ENCODE measurements around the gene CD28.
"Not testable (repeated sequence)": the region's sequence is repeated elsewhere in the genome, so short reads cannot be mapped to it uniquely, and the experiment has no call there.

CD28 gene

GRCh38 chr2:203748331-203749126 is 42.1 kb downstream of the CD28 start:
- DNase-seq (ENCODE audit: low spot score), result no peak

- no peak for DNase-seq (ENCODE audit: low spot score)
These were observed 44.1 kb downstream of the CD28 start for GRCh38 chr2:203750346-203751068.

- DNase-seq (ENCODE audit: low spot score), result no peak
These were observed 45.3 kb downstream of the CD28 start for GRCh38 chr2:203751685-203752271.

- DNase-seq (ENCODE audit: low spot score), result no peak
These were observed 49.7 kb downstream of the CD28 start for GRCh38 chr2:203756161-203756560.

GRCh38 chr2:203758841-203759689 is 52.6 kb downstream of the CD28 start:
- DNase-seq (ENCODE audit: low spot score), result no peak

- DNase-seq (ENCODE audit: low spot score), result no peak
These were observed 53.4 kb downstream of the CD28 start for GRCh38 chr2:203759690-203760365.

GRCh38 chr2:203761121-203761520 is 54.7 kb downstream of the CD28 start:
- DNase-seq (ENCODE audit: low spot score), result no peak

GRCh38 chr2:203763241-203763937 is 57.0 kb downstream of the CD28 start:
- no peak for DNase-seq (ENCODE audit: low spot score)

- no peak for DNase-seq (ENCODE audit: low spot score)
These were observed 57.7 kb downstream of the CD28 start for GRCh38 chr2:203763938-203764664.

- DNase-seq (ENCODE audit: low spot score), result no peak
These were observed 66.2 kb downstream of the CD28 start for GRCh38 chr2:203772456-203773165.

- DNase-seq (ENCODE audit: low spot score), result no peak
These were observed 68.3 kb downstream of the CD28 start for GRCh38 chr2:203774760-203775159.

GRCh38 chr2:203775684-203776083 is 69.2 kb downstream of the CD28 start:
- DNase-seq (ENCODE audit: low spot score), result no peak

GRCh38 chr2:203777030-203777429 is 70.6 kb downstream of the CD28 start:
- no peak for DNase-seq (ENCODE audit: low spot score)

- not testable (repeated sequence) for DNase-seq (ENCODE audit: low spot score)
These were observed 73.1 kb downstream of the CD28 start for GRCh38 chr2:203779477-203780073.

GRCh38 chr2:203780231-203780630 is 73.8 kb downstream of the CD28 start:
- DNase-seq (ENCODE audit: low spot score), result no peak

GRCh38 chr2:203781151-203781550 is 74.7 kb downstream of the CD28 start:
- DNase-seq (ENCODE audit: low spot score), result no peak

GRCh38 chr2:203782262-203782976 is 76.0 kb downstream of the CD28 start:
- peak; percentile 5 for DNase-seq (ENCODE audit: low spot score)

GRCh38 chr2:203783496-203784203 is 77.2 kb downstream of the CD28 start:
- DNase-seq (ENCODE audit: low spot score), result no peak
